Retina (tissue), 1 donor: Measurements from ENCODE around the gene HDAC7.

Experiments
- DNase-seq: peaks from one replicate; pipeline ENCODE4 v3.0.0-alpha.2; 2016

Gene HDAC7

DNA sequence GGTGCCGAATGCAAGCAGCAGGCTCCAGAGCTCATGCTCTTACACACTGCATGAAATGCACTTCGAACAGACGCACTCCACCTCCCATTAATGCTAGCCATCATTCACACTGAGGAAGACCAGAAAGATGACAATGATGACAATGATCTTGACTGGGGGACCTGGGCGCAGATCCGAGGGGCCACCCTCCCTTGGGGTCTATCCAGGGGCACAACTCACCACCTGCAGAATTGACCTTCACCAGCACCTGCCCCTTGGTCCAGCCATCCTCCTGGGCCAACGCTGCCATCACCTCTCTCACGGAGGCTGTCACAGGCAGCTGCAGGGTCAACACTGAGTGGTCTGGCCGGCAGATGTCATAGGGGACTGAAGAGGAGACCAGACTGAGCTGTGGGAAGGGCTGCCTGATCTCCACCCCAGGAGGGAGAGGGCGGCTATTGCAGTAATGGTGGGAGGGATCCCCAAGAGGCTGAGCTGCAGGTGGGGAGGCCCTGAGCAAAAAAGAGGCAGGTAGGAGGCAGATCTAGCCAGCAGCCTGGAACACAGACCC lies 76.3 kb downstream of the HDAC7 start:
- no peak for DNase-seq

DNA sequence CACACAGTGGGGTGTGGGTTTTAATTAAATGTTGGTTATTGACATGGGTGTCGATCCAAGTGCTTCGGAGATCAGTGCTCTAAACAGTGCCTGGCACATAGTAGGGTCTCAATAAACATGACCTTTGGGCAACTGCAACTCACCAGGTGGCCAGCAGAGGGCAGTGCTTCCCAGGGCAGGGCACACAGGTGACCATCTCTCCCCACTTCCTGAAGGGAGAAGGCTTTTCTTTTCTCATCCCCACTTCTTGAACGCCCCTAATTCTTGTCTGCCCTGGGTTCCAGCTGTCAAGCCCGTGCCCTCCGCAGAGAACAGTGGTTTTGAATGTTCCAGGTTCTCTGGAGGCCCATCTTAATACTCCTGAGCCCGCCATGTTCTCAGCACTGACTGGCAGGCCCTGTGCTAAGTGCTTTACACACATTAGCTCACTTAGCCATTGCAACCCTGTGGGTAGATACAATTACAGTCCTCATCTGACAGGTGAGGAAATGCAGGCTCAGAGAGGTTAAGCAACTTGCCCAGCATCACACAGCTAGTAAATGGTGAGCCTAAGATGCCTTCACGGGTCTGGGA lies 77.4 kb downstream of the HDAC7 start:
- DNase-seq = no peak

GRCh38 chr12:47741340-47741703 lies 78.4 kb downstream of the HDAC7 start:
- DNase-seq = no peak

DNA sequence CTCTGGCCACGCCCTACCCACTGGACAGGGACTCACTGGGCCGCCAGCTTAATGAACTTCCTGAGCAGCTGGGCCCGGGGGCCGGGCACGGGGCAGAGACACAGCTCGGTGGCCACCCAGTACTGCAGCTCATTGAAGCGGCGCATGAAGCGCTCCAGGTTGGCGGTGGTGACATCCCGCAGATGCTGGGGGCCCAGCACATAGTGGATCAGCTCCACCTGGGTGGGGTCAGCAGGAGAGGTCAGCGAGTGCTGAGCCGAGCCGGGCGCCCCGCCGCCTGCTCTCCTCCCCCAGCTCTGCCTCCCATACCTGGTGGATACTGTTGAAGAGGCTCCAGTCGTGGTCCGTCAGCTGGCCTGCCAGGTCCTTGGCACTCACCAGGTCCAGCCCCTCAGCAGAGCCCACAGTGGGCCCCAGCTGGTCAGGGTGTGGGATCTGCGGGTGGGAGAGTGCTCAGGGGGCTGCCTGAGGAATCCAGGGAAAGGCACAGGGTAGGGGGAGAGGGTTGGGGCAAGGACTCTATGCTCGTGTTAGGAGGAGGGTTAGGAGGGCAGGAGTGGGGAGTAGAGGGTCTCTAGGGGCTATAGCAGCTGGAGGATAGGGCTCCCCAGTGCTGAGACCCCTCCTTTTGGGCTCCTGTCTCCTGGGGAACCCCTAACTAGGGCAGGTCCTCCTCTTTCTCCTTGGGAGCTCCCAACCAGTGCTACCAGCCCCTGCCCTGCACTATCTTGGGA lies 78.9 kb downstream of the HDAC7 start:
- peak; percentile 47 for DNase-seq

GRCh38 chr12:47739979-47740378 lies 79.7 kb downstream of the HDAC7 start:
- no peak for DNase-seq

DNA sequence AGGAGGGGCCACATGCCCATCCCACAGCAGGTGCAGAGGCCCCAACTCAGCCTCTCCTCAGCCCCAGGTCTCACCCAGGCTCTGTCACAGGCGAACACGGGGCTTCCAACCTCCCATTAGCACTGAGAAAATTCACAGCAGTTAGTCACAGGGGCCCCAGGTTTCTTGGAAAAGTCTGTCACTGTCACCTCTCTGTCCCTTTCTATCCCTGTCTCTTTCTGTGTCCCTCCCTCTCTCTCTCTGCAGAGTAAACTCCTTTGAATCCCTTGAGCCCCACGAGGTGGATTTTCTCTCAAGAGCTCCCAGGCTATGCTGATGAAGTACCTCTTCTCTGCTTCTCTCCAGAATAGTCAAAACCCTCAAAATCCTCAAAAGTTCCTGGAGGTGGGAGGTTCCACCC lies 80.4 kb downstream of the HDAC7 start:
- no peak for DNase-seq

DNA sequence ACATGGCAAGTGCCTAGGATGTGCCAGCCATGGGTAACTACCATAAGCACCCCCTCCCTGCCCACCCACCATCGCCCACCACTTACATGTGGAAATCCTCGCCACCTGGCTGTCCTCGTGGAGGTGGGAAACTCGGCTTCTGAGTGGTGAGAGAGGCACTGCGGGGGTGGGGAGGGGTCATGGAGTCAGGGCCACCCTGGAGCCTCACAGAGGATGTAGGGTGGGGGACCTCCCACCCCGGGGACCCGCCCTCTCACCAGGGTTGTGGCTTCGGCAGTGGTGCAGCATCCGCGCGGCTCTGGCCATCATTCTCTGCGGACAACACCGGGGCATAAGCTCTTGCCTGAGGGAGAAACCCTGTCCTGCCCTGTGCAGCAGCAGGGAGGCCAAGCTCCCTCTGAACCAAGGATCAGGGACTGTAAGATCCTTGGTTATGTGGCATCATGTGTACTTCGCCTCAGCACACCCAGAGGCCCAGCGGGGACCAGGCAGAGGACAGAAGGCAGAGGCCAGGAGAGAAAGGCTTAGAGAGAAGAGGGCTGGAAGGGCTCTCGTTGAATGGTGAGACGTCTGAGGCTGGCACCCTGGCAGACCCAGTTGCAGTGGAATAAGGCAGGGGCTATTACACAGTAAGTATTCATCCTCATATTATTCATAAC lies 81.6 kb downstream of the HDAC7 start:
- DNase-seq = no peak

DNA sequence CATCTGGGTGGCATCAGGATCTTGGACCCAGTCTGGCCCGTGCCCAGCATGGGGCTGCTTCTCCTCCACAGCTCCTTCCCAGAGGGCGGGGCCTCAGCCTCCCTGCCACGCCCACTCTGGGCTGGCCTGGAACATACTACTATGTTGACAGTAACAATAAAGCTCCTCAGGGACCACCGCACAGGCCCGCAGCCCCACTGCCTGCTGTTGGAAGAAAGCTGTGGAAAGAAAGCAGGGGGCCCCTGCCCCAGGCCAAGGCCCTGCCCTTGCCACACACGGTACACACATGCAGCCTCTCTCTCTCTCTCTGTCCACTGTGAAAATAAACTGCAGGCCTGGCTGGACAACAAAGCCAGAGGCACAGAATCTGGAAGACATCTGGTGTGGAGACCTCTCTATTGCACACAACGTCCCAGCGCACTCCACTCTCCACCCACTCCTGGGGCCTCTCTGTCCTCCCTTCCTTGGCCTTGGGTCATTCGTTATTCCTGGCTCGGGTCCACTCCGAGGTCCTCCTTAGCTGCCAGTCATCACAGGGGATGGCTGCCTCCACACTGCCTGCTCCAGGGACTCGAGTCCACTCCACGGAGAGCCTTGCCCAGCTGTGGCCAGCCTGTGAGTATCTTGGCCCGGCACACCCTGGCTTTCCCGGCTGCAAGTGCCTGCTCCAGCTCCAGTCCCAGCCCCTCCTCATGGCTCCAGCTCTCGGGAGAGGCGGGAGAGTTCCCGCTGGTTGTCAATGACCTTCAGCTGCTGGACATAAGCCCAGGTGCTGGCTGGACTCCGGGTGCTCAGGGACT lies 82.6 kb downstream of the HDAC7 start:
- no peak for DNase-seq

- no peak for DNase-seq
Measured at GRCh38 chr12:47736216-47736615, 83.5 kb downstream of the HDAC7 start.

DNA sequence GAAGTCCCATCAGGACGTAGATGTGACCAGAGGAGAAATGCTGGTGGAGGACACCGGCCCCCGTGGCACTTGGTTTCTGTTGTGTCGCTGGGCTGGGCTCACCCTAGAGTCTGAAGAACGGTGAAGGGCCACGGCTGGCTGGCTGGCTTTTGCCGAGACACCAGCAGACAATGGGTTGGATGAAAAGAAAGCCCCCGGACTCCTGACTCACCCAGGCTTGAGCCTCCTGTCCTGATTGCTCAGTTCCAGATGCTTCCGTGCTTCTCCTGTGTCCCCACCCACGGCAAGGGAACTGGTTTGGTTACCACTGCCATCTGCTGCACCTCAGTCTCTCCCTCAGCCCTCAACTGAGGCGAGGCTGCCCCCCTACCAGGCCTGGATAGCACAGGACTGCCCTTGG lies 84.1 kb downstream of the HDAC7 start:
- no peak for DNase-seq

GRCh38 chr12:47734725-47735480 lies 84.8 kb downstream of the HDAC7 start:
- DNase-seq = peak; percentile 73

DNA sequence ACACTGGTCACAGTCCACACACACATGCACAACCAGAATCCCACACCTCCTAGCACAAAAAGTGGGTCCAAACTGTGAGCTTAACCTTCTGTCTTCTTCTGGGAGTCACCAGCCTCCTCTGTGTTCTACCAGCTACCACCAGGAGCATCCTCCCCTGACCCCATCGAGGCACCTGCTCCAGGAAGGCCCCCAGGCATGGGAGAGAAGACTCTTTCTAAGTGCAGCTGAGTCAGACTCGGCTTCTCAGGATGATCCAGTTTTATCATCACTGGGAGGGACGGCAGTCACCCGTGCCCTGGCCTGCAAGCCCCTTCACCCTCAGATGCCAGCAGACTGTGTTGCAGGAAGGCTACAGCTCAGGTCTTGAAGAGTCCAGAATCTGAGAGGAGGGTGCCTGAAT lies 86.6 kb downstream of the HDAC7 start:
- DNase-seq = no peak
